Measurements from ENCODE around the gene TRIM63.

TRIM63 gene

GRCh38 chr1:26016258-26016952, 51.0 kb downstream of the TRIM63 start:
- no peak for DNase-seq (ENCODE audit: low read depth)

GRCh38 chr1:26015358-26015757, 52.1 kb downstream of the TRIM63 start:
- DNase-seq (ENCODE audit: low read depth), result no peak

- DNase-seq (ENCODE audit: low read depth), result no peak
These were observed 53.3 kb downstream of the TRIM63 start for GRCh38 chr1:26014179-26014578.

- DNase-seq (ENCODE audit: low read depth), result no peak
These were observed 54.6 kb downstream of the TRIM63 start for GRCh38 chr1:26012864-26013263.

- no peak for DNase-seq (ENCODE audit: low read depth)
These were observed 56.6 kb downstream of the TRIM63 start for GRCh38 chr1:26010825-26011224.

- DNase-seq (ENCODE audit: low read depth), result no peak
These were observed 57.5 kb downstream of the TRIM63 start for GRCh38 chr1:26009796-26010447.

- no peak for DNase-seq (ENCODE audit: low read depth)
These were observed 60.7 kb downstream of the TRIM63 start for GRCh38 chr1:26006710-26007109.

GRCh38 chr1:26005434-26006105, 61.9 kb downstream of the TRIM63 start:
- DNase-seq (ENCODE audit: low read depth), result no peak

- DNase-seq (ENCODE audit: low read depth), result no peak
These were observed 63.7 kb downstream of the TRIM63 start for GRCh38 chr1:26003756-26004155.

- DNase-seq (ENCODE audit: low read depth), result no peak
These were observed 64.2 kb downstream of the TRIM63 start for GRCh38 chr1:26003262-26003661.
